Keratinocyte (primary cell): ENCODE measurements around the gene USH2A. TPM values are rescaled to one million over a fixed set of nuclear protein-coding genes. Genes with fewer than 3 reads are reported as not detected.

Experiments
- DNase-seq: peaks from one replicate; pipeline ENCODE4 v3.0.0-alpha.2; 2011; ENCODE audit warnings: low read depth, missing footprints, low spot score
- FAIRE-seq: peaks from 2 replicates; lab custom pipeline; 2011; peaks lifted over from hg19 to GRCh38; lab: Jason Lieb, UNC
- H2AFZ ChIP-seq: 2 replicates; pipeline ENCODE4 v1.6.0; 2012; ENCODE audit warnings: low read length, control low read depth, inconsistent platforms; ENCODE audit not compliant: control insufficient read depth
- H3K27ac ChIP-seq: 2 replicates; pipeline ENCODE4 v1.5.1; 2011; ENCODE audit warnings: low read length; ENCODE audit not compliant: control insufficient read depth, insufficient read depth
- H3K27me3 ChIP-seq: 3 replicates; pipeline ENCODE4 v1.6.0; 2011; ENCODE audit warnings: low read length; ENCODE audit not compliant: control insufficient read depth, insufficient read depth; ENCODE audit errors: extremely low read depth
- H3K36me3 ChIP-seq, 2 experiments: 2 replicates in 1 of 2; 3 replicates in 1 of 2; pipeline ENCODE4 v1.5.1; 2011; ENCODE audit warnings: low read length in 2 of 2, mild to moderate bottlenecking in 1 of 2; ENCODE audit not compliant: control insufficient read depth in 2 of 2, insufficient read depth in 2 of 2; ENCODE audit errors: extremely low read depth in 1 of 2
- H3K4me1 ChIP-seq: 3 replicates; pipeline ENCODE4 v1.5.1; 2011; ENCODE audit warnings: low read length; ENCODE audit not compliant: control insufficient read depth, insufficient read depth; ENCODE audit errors: extremely low read depth
- H3K4me2 ChIP-seq: 3 replicates; pipeline ENCODE4 v1.6.0; 2011; ENCODE audit warnings: low read depth, low read length; ENCODE audit not compliant: control insufficient read depth, insufficient read depth; ENCODE audit errors: extremely low read depth
- H3K4me3 ChIP-seq, 3 experiments: fragments of 200-600 bp in 1 of 3; sonication (generic) in 1 of 3; 2 replicates in 2 of 3; 3 replicates in 1 of 3; pipeline ENCODE4 v1.5.1; 2011 to 2016; ENCODE audit warnings: low read length in 3 of 3, mild to moderate bottlenecking in 3 of 3, control low read depth in 2 of 3, inconsistent platforms in 1 of 3, low read depth in 1 of 3, mixed read lengths in 1 of 3, mixed run types in 1 of 3, moderate library complexity in 1 of 3; ENCODE audit not compliant: control insufficient read depth in 2 of 3, insufficient read depth in 2 of 3; ENCODE audit errors: extremely low read depth in 1 of 3
- H3K79me2 ChIP-seq: 2 replicates; pipeline ENCODE4 v1.6.0; 2012; ENCODE audit warnings: low read length; ENCODE audit not compliant: control insufficient read depth, insufficient read depth
- H3K9ac ChIP-seq: 3 replicates; pipeline ENCODE4 v1.6.0; 2011; ENCODE audit warnings: low read length; ENCODE audit not compliant: control insufficient read depth, insufficient read depth; ENCODE audit errors: extremely low read depth
- H3K9me1 ChIP-seq: 3 replicates; pipeline ENCODE4 v1.6.0; 2011; ENCODE audit warnings: low read length; ENCODE audit not compliant: control insufficient read depth, insufficient read depth; ENCODE audit errors: extremely low read depth
- H3K9me3 ChIP-seq: 2 replicates; pipeline ENCODE4 v1.5.1; 2012; ENCODE audit warnings: low read depth, low read length; ENCODE audit not compliant: control insufficient read depth
- H4K20me1 ChIP-seq: 3 replicates; pipeline ENCODE4 v1.6.0; 2011; ENCODE audit warnings: low read length; ENCODE audit not compliant: control insufficient read depth, insufficient read depth; ENCODE audit errors: extremely low read depth
- CTCF ChIP-seq, 3 experiments: IDR thresholded peaks in 1 of 3; conservative IDR thresholded peaks in 1 of 3; optimal IDR thresholded peaks in 1 of 3; 2 replicates in 2 of 3; 3 replicates in 1 of 3; pipeline versions ENCODE3 to v1.5.1; 2011; ENCODE audit warnings: low read length in 3 of 3, mild to moderate bottlenecking in 3 of 3, moderate library complexity in 2 of 3, control low read depth in 1 of 3, inconsistent platforms in 1 of 3; ENCODE audit not compliant: insufficient read depth in 2 of 3; ENCODE audit errors: extremely low read depth in 1 of 3
- EZH2 ChIP-seq: IDR thresholded peaks from one replicate; pipeline ENCODE4 v1.6.1; 2012; ENCODE audit warnings: inconsistent platforms, mild to moderate bottlenecking, low read length, moderate library complexity
- dilution Hi-C: fragments of 300-500 bp; cut with MboI; formaldehyde crosslinking; loops from one replicate; pipeline ENCODE4 v1.7.0; 2020; ENCODE audit warnings: low sequenced_read_pairs; ENCODE audit not compliant: extremely low pct_ligation_motif_present
- polyA plus RNA-seq, 5 experiments: library from polyadenylated mRNA; depleted of rRNA in 3 of 5; stranded (reverse) in 3 of 5; stranded (forward) in 1 of 5; unstranded in 1 of 5; fragments of >200 nt; gene quantifications; 1 replicate in 1 of 5; 2 replicates in 3 of 5; 3 replicates in 1 of 5; pipeline versions ENCODE4 v1.2.1 to v1.2.3, GENCODE V29; 2011 to 2012; ENCODE audit warnings: missing spikeins in 2 of 5, low read depth in 1 of 5, low replicate concordance in 1 of 5

USH2A gene
- polyA plus RNA-seq, 1 donor (not counting 4 experiments of a cell fraction or from before 2014, with no cell fraction given), result not detected

DNA sequence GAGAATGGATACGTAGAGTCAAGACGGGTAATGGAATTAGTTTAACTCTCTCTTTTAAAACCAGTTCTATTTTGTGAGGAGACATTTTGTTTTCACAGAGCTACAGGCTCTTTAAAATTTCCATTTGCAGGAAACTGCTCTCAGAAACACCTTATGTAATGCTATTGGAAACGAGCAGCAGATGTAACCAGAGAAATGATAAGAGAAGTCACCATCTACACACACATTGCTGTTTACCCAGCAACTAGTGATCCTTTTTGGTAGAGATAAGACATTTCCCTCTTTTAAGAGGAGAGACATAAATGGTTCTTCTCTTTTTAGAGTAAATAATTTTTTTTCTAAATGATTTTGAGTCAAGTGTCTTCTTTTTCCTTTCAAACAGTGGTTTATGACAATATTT is 775.5 kb downstream of the USH2A start:
- H3K9me3 ChIP-seq, result no peaks in the 10 kb centered on the region
- H3K79me2 ChIP-seq, result no peaks in the 10 kb centered on the region
- no peak overlapping the region for H3K4me2 ChIP-seq
- no peaks in the 10 kb centered on the region for H3K4me1 ChIP-seq
- no peak for TF ChIP-seq EZH2
- no peak for TF ChIP-seq CTCF (optimal IDR thresholded peaks at IDR 0.05 in 1 of 3, IDR thresholded peaks at IDR 0.05 in 1 of 3, conservative IDR thresholded peaks at IDR 0.05 in 1 of 3; ENCODE audit: extremely low read depth in 1 of 3, insufficient read depth in 2 of 3, low read length in 3 of 3)
- DNase-seq, result no peak
- dilution Hi-C loops, result no loop called here
- no peaks in the 10 kb centered on the region for H4K20me1 ChIP-seq
- no peaks in the 10 kb centered on the region for H3K36me3 ChIP-seq
- FAIRE-seq, result no peak
- no peak overlapping the region for H3K4me3 ChIP-seq
- H3K9me1 ChIP-seq, result no peaks in the 10 kb centered on the region
- no peak overlapping the region for H3K27ac ChIP-seq
- no peak overlapping the region for H2AFZ ChIP-seq
- H3K27me3 ChIP-seq, result no peaks in the 10 kb centered on the region
- H3K9ac ChIP-seq, result no peak overlapping the region

- no peaks in the 10 kb centered on the region for H3K36me3 ChIP-seq
- no peaks in the 10 kb centered on the region for H3K79me2 ChIP-seq
- TF ChIP-seq EZH2, result no peak
- no peak for TF ChIP-seq CTCF (optimal IDR thresholded peaks at IDR 0.05 in 1 of 3, IDR thresholded peaks at IDR 0.05 in 1 of 3, conservative IDR thresholded peaks at IDR 0.05 in 1 of 3; ENCODE audit: extremely low read depth in 1 of 3, insufficient read depth in 2 of 3, low read length in 3 of 3)
- DNase-seq, result no peak
- H3K9ac ChIP-seq, result no peak overlapping the region
- H3K4me3 ChIP-seq, result no peak overlapping the region
- no peaks in the 10 kb centered on the region for H3K9me3 ChIP-seq
- H4K20me1 ChIP-seq, result no peaks in the 10 kb centered on the region
- no peaks in the 10 kb centered on the region for H3K4me1 ChIP-seq
- H3K9me1 ChIP-seq, result no peaks in the 10 kb centered on the region
- no peak overlapping the region for H2AFZ ChIP-seq
- no peak overlapping the region for H3K4me2 ChIP-seq
- no peak overlapping the region for H3K27ac ChIP-seq
- no peaks in the 10 kb centered on the region for H3K27me3 ChIP-seq
- dilution Hi-C loops, result no loop called here
- no peak for FAIRE-seq
Observed at GRCh38 chr1:215645861-215646260, 777.4 kb downstream of the USH2A start.
